Calu3 (cell line): Measurements from ENCODE around the gene TUBGCP5. TPM values are rescaled to one million over a fixed set of nuclear protein-coding genes. Genes with fewer than 3 reads are reported as not detected.

Experiments
- BruUV-seq: library from RNA; stranded (reverse); fragments of 400-500 nt; replicated peaks from 2 replicates; lab custom pipeline; 2021; lab: Mats Ljungman, UMichigan
- CTCF ChIA-PET: fragments of 300-600 bp; sonication (Branson Sonifier 250); formaldehyde crosslinking; loops from one replicate; lab custom pipeline; 2022; ENCODE audit warnings: antibody characterized with exemption; lab: Charles Lee
- DNase-seq: peaks from one replicate; pipeline ENCODE4 v3.0.0; 2022
- H3K27ac Mint-ChIP-seq: one replicate; pipeline ENCODE4 v1.8.0; 2022; ENCODE audit warnings: mixed read lengths; ENCODE audit not compliant: unreplicated experiment
- H3K27me3 Mint-ChIP-seq: one replicate; pipeline ENCODE4 v1.8.0; 2022; ENCODE audit warnings: mixed read lengths; ENCODE audit not compliant: unreplicated experiment
- H3K36me3 Mint-ChIP-seq: one replicate; pipeline ENCODE4 v1.8.0; 2022; ENCODE audit warnings: mild to moderate bottlenecking, moderate library complexity, mixed read lengths; ENCODE audit not compliant: insufficient read depth, unreplicated experiment
- H3K4me1 Mint-ChIP-seq: one replicate; pipeline ENCODE4 v1.8.0; 2022; ENCODE audit warnings: mild to moderate bottlenecking, low read depth, mixed read lengths; ENCODE audit not compliant: unreplicated experiment
- H3K4me3 Mint-ChIP-seq: one replicate; pipeline ENCODE4 v1.8.0; 2022; ENCODE audit warnings: mild to moderate bottlenecking, low read depth, moderate library complexity, mixed read lengths; ENCODE audit not compliant: unreplicated experiment
- H3K9me3 Mint-ChIP-seq: one replicate; pipeline ENCODE4 v1.8.0; 2022; ENCODE audit warnings: low read depth, mixed read lengths; ENCODE audit not compliant: unreplicated experiment
- intact Hi-C: fragments of 100-400 bp; cut with micrococcal nuclease; formaldehyde crosslinking; loops from one replicate; pipeline ENCODE4 v1.10.0; 2022; ENCODE audit not compliant: unreplicated experiment
- total RNA-seq: library from RNA; stranded (reverse); gene quantifications from 2 replicates; pipeline ENCODE4 v1.2.3, GENCODE V29; 2022
- TF ChIP-seq, protein P1 (sequence below): fragments of 200-600 bp; IDR thresholded peaks from one replicate; pipeline ENCODE4 v1.8.0; 2022; ENCODE audit warnings: antibody characterized with exemption; ENCODE audit not compliant: unreplicated experiment

Gene TUBGCP5
- total RNA-seq, 1 experiment from 2014 or later, result 6.8 TPM

DNA sequence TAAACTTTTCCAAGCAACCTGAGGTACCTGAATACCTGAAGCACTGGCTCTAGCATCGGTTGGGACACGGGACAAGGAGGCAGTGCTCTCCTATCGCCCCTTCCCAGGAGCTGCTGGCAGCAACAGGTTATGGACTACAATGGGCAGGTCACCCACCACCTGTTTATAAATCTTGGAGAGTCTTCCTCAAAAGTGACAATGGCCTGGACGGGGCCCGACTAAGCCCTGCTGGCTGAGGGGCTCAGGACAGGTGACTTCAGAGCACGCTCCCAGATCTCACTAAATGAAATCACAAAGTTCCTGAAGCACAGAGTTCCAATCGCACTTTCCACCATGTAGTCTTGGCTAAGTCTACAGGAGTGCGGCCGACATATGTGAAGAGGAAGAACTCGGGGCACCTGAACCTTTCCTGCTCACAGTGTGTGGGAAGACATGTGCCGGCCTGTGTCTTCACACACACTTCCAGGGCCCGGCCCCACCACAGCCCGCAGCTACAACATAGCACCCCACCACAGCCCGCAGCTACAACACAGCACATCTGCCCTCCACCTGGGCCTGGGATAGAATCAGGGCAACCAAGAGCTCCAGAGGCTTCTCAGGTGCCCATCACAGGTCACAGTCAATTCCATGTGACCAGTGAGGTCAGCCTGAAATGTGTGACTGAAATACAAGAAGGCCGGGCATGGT lies 72.1 kb downstream of the TUBGCP5 start:
- BruUV-seq, result no TSS peak
- H3K9me3 Mint-ChIP-seq, result no peaks in the 10 kb centered on the region
- no peak for DNase-seq
- intact Hi-C loops, result no loop called here
- H3K27ac Mint-ChIP-seq, result no peak overlapping the region
- no peak overlapping the region for H3K4me3 Mint-ChIP-seq
- no peaks in the 10 kb centered on the region for H3K4me1 Mint-ChIP-seq
- no peaks in the 10 kb centered on the region for H3K36me3 Mint-ChIP-seq
- CTCF ChIA-PET, result no interaction called here
- no peaks in the 10 kb centered on the region for H3K27me3 Mint-ChIP-seq
- TF ChIP-seq, protein P1, sequence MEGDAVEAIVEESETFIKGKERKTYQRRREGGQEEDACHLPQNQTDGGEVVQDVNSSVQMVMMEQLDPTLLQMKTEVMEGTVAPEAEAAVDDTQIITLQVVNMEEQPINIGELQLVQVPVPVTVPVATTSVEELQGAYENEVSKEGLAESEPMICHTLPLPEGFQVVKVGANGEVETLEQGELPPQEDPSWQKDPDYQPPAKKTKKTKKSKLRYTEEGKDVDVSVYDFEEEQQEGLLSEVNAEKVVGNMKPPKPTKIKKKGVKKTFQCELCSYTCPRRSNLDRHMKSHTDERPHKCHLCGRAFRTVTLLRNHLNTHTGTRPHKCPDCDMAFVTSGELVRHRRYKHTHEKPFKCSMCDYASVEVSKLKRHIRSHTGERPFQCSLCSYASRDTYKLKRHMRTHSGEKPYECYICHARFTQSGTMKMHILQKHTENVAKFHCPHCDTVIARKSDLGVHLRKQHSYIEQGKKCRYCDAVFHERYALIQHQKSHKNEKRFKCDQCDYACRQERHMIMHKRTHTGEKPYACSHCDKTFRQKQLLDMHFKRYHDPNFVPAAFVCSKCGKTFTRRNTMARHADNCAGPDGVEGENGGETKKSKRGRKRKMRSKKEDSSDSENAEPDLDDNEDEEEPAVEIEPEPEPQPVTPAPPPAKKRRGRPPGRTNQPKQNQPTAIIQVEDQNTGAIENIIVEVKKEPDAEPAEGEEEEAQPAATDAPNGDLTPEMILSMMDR, result no peak

DNA sequence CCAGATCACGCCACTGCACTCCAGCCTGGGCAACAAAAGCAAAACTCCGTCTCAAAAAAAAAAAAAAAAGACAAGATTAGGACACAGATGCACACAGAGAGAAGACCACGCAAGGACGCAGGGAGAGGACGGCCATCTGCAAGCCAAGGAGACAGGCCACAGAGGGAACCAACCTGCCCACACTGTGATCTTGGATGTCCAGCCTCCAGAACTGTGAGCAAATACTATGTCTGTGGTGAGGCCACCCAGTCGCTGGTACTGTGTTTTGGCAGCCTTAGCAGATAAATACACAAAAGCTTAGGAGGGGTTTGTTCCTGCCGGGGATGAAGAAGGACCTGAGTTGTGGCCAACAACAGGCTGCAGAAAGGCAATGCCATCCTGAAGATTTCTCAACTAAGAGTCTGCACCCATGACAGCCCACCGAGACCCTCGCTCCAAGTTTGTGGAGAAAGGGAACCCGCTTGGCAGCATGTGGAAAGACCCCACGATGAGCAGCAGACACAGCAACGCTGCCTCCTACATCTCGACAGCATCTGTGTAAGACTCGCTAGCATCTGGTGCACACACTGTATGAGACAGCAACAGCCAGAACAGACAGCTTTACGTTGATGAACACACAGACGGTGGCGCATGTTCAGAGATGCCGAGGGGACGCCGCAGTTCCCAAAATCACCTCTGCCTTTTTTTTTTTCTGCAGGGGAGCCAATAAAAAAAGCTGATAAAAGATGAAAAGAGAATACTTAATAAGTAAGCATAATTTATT lies 72.9 kb downstream of the TUBGCP5 start:
- no peak overlapping the region for H3K27ac Mint-ChIP-seq
- no TSS peak for BruUV-seq
- DNase-seq, result no peak
- intact Hi-C loops, result no loop called here
- no peak overlapping the region for H3K4me3 Mint-ChIP-seq
- H3K9me3 Mint-ChIP-seq, result no peaks in the 10 kb centered on the region
- H3K36me3 Mint-ChIP-seq, result no peaks in the 10 kb centered on the region
- H3K4me1 Mint-ChIP-seq, result no peaks in the 10 kb centered on the region
- CTCF ChIA-PET, result no interaction called here
- no peaks in the 10 kb centered on the region for H3K27me3 Mint-ChIP-seq
- TF ChIP-seq, protein P1, result no peak

DNA sequence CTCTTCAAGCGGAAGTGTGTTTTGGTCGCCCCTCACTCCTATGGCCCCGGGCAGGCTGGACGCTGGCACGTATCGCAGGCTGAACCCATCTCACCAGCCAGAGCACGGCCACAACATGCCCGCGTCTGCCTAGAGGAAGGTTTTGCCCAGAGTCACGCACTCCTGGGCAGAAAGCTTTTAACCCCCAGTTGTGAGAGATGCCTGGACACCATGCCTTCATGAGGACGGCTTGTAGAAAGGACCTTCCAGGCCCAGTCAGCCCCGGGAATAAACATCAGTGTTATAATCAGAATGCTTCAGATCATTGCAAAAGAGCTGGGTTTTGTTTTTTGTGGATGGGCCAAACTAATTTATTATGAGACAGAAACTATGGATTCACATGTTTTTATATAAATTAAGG lies 75.7 kb downstream of the TUBGCP5 start:
- Mint-ChIP-seq H3K4me3 (no peak overlapping the region), H3K27ac (no peak overlapping the region), H3K4me1 (no peaks in the 10 kb centered on the region), H3K36me3 (no peaks in the 10 kb centered on the region), H3K9me3 (no peaks in the 10 kb centered on the region), H3K27me3 (no peaks in the 10 kb centered on the region)
- intact Hi-C loops, result no loop called here
- BruUV-seq, result no TSS peak
- TF ChIP-seq, protein P1, result no peak
- DNase-seq, result no peak
- CTCF ChIA-PET, result no interaction called here

DNA sequence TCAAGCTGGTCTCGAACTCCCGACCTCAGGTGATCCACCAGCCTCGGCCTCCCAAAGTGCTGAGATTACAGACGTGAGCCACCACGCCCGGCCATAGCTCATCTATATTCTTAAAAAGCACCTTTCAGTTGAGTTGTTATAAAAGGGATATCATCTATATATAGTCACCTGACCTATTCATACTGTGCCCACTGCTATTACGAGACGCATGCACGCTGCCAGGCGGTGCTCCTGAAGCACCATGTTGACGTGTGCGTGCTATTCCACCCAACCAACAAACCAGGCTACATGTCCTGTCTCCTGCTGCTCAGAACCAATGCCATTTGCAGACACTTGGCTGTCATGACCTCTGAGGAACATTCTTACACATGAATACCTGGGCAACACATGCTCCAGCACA lies 76.8 kb downstream of the TUBGCP5 start:
- no peaks in the 10 kb centered on the region for H3K27me3 Mint-ChIP-seq
- H3K36me3 Mint-ChIP-seq, result no peaks in the 10 kb centered on the region
- no TSS peak for BruUV-seq
- TF ChIP-seq, protein P1, result no peak
- no peaks in the 10 kb centered on the region for H3K9me3 Mint-ChIP-seq
- CTCF ChIA-PET, result no interaction called here
- no peaks in the 10 kb centered on the region for H3K4me1 Mint-ChIP-seq
- H3K4me3 Mint-ChIP-seq, result no peak overlapping the region
- no peak overlapping the region for H3K27ac Mint-ChIP-seq
- intact Hi-C loops, result no loop called here
- DNase-seq, result no peak
